ENCODE results near the gene EEFSEC.

EEFSEC gene

DNA sequence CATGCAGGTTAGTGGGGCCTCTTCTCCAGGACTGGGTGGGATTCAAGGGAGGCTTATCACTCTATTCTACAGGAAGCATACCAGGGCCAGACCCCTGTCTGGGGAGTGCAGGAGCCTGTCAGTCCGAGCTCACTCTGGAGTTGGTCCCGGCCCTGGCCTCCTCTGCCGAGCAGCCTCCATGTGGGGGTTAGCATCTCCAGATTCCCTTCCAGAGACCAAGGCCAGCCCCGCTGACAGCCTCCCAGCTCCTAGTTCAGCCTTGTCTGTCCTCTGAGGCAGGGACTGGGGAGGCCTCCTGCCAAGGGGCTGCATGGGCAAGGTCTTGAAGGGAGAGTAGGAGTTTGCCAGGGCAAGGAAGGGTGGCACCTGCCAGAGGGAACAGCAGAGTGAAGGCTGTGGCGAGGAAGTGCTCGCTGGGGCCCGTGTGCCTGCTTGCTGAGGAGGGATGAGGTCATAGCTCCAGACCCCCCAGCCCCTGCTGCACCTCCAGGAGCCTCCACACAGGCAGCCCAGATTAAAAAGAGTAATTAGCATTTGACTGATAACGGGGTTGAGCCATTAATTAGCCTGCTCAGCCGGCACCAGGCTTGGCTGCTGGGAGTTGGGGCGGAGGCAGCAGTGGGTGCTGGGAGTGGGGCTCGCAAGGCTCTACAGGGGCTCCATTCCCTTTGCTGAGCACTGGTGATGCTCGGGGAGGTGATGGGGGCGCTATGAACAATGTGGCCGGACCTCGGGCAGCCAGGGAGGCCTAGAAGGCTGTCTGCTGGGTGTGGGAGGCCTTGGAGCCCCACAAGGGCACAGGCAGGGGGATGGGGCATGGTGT is 259.1 kb downstream of the EEFSEC start:
- no peak for DNase-seq (ENCODE audit: low read depth in 2 of 2)

DNA sequence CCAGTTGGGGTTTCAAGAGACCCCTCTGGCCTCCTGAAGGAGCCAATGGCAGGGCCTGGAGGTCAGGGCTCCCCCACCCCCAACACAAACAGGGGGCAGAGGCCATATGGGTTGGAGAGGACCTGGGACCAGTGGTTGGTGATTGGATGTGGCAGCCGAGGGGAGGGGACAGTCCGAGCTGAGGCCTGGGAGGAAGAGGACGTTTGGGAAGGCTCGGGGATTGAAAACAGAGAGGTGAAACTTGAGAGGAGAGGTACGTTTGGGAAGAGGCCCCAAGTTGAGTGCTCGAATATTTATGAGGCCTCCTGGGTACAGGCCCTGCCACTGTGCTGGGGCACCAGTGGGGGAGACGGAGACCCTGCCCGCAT is 259.7 kb downstream of the EEFSEC start:
- DNase-seq (ENCODE audit: low read depth in 2 of 2): no peak

DNA sequence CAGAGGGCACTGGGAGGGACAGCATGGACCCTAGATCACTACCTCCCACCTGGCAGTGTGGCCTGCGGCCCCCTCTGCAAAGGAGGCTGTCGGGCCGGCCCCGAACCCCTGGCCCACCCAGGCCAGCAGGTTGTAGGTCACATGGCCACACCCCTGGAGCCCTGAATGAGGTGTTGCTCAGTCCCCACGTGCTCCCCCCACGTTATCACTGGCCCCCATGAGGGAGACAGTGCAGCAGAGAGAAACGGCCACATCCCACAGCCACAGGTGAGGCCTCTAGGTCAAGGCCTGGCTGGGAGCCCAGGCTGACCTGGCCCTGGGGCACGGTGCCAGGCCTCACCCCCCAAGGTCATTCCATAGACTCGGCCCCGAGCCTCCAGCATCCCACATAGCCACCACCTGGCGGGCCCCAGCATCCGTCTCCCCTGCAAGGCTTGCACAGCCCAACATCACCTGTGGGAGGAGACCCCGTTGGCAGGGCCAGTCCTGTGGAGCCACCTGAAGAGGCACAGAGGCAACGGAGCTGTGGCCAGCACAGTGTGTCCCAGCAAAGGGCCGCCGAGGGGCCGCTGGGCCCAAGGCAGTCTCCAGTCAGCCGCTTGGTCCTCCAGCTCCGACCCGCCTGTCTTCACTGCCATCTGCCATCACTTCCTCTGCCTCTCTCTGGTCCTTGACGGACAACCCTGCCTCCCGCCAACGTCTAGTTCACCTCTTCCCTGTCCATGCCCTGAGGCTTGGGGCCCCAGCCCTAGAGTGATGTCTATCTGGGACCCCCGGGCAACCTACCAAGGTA is 260.3 kb downstream of the EEFSEC start:
- no peak for DNase-seq (ENCODE audit: low read depth in 2 of 2)

DNA sequence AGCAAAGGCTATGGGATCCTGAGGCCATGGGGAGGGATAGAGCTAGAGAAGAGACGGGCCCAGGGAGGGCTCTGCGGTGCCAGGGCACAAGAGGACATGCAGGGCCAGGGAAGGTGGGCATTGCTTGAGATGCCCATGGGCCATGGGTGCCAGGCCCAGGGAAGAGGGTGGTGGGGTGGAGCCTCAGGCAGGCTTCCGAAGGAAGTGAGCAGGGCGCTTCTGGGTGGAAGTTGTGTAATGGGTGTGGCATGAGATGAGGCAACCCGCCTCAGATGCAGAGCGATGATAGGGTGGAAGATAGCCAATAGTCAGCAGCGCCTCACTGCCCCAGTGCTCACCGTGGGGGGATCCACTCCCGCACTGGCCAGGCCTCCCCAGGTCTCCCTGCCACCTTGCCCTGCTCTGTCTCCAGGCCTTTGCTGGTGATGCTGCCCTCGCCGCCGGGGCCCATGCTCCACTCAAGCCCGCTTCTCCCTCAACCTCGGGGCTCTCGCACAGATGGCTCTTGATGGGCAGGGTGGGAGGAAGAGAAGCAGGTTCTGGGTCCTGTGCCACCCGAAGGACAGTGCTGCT is 262.0 kb downstream of the EEFSEC start:
- DNase-seq (ENCODE audit: low read depth in 2 of 2): no peak

DNA sequence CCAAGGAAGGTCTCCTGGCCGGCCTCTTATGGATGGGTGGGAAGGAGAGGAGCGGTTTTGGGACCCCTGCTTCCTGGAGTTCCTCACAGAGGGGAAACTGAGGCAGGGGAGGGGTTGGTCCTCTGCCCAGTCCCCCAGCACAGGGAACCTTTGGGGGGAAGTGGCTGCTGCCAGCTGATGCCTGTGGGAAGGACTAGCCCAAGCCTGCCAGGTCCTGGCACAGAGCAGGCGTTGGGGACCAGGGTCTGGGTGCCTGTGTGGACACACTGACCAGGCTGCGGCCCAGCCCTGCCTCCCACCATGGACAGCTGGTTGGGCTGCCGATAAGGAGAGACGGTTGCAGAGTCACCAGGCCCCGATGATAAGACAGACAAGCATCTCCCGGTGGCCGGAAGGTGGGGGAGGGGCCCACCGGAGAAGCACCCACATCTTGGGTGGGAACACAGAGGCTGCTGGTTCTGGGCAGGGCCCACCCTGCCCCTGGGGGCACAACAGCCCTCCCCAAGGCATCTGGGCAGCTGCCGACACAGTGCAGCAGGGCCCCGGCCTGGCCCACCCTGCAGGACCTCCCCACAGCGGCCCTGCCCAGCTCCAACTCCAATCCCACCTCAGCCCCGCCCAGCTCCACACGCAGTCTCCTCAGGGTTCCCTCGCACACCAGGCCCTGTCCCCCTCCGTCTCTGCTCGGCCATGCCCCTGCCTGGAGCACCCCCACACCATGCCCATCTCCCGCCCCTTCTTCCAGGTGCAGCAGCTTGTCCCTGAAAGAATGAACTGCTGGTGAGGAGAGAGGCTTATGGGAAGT is 262.7 kb downstream of the EEFSEC start:
- no peak for DNase-seq (ENCODE audit: low read depth in 2 of 2)

DNA sequence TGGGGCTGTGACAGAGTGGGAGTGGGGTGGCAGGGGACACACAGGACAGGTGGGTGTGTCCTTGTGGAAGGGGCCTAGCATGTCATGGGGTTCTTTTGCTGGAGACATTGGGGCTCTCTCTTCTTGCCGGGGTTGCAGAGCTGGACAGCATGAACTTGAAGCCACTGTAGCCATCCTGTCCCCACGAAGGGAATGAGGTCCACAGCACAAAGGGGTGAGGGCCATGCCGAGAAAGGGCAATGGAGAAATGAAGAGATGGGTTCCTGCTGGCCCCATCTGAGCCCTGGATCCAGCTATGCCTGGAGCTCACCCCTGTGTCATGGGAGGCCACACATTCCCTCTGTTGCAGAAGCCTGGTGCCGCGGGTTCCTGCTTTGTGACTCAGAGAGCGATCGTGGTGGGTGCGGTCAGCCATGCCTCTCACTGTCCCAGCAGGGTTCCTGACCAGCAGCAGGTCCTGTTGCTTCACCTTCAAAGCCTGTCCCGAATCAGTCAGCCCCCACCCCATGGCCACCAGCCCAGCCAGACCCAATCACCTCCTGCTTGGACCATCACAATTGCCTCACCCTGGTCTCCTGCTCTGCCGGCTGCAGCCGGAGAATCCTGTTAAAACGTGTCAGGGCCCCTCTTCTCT is 263.4 kb downstream of the EEFSEC start:
- no peak for DNase-seq (ENCODE audit: low read depth in 2 of 2)

DNA sequence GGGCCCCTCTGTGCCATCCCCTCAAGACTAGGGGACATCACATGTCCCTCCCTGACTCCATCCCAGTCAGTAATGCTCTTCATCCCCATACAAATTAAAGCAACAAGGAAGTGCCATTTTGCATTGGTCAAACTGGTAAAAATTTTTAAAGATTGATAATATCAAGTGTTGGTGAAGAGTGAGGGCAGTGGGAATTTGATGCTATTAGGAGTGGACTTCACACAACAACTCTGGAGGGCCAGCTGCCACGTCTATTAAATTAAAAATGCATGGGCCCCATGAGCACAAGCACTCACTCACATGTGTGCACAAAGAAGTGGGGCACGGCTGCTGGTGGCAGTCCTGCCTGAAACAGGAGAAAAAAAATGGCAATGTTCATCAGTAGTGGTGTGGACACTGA is 265.6 kb downstream of the EEFSEC start:
- DNase-seq (ENCODE audit: low read depth in 2 of 2): no peak

DNA sequence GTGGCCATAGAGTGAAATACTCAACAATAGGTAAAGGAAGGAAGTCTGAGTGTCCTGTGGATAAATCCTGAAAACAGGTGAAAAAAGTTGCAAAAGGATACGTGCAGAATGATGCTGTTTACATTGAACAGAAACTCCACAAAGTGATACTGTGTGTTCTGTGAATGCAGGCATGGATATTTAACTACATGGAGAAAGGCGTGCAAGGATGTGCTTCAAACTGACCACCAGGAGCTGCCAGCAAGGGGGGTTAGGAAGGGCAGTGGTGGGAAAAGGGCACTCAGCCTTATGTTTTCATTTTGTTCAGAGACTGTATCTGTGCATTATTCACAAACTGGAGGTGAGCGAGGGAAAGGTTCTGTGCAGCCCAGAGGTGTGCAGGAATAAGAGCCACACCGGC is 266.0 kb downstream of the EEFSEC start:
- no peak for DNase-seq (ENCODE audit: low read depth in 2 of 2)

DNA sequence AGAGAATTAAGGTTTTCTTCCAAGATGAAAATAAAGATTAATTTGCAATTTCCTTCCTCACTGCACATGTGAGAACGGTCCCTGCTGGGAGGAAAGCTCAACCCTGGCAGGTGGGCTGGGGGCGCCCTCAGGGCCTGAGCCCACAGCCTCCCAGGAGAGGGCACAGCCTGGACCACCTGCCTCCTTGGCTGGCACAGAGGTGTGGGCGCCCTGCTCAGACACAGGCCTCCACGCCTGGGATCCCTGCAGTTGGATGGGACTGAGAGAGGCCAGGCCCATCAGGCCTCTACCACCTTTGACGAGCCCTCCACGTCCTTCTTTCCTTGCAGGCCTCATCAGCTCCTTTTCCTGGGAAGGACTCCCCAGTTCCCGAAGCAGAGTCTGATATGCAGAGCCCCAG is 267.0 kb downstream of the EEFSEC start:
- DNase-seq (ENCODE audit: low read depth in 2 of 2): no peak

DNA sequence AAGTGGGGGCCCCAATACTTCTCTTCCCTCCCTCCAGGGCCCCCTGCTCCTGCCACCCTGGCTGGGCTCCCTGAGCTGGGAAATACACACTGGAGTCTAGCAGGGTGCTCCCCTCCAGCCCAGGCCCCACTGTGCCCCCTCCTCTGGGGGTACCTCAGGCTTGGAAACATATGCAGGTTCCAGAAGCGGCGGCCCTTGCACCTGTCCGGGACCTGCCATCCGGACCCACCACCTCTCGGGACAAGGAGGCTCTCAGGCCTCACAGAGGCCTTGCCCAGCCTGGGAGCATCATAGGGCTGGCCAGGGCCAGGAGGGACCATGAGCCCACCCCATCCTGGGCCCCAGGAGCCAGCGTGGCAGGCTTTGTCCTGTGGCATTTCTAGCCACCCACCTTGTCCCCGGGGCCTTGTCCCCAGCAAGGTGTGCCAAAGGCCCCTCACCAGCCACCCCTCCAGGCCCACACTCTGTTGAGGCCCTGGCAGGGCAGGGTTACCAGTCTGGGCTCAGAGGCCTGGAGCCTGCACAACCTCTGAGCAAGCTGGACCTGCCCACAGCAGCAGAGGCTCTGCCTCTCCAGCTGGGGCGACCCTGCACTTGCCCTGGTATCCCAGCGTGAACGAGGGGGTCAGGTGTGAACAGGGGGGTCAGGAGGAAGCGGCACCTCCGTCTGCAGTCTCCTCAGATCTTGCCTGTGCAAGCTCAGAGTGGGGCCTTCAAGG is 267.6 kb downstream of the EEFSEC start:
- no peak for DNase-seq (ENCODE audit: low read depth in 2 of 2)

DNA sequence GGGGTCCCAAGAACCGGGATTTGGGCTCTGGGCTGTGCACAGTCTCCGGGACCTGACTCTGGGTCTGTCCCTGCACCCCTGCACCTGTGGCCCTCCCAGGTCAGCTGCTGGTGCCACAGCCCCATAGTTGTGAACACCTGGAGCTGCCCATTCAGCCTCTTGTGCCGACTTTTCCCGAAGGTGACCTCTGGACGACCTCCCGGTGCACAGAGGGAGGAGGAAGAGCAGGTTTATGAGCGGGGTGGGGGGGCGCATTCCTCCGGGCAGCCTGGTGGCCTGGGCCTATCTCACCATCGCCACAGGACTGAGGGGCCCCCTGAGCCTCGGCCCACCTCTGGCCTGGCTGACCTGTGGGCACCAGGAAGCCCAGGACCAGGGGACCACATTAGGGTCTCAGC is 268.2 kb downstream of the EEFSEC start:
- DNase-seq (ENCODE audit: low read depth in 2 of 2): no peak

DNA sequence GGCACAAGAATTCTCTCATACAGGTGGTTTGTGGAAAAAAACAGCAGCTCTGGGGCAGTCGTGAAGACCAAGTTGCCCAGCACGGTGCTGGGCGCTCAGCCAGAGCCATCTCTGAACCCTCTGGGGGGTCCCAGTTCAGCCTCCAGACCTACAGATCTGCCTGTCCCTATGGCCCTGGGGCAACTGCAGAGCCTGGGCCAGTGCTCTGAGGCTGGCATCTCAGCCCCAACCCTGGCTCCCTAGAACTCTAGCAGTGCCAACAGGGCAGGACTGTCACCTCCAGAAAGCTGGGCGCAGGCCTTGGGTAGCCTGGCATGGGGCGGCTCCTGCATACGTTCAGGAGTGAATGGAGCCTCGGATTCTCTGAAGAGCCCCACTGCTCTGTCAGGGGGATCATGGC is 268.7 kb downstream of the EEFSEC start:
- DNase-seq (ENCODE audit: low read depth in 2 of 2): no peak

DNA sequence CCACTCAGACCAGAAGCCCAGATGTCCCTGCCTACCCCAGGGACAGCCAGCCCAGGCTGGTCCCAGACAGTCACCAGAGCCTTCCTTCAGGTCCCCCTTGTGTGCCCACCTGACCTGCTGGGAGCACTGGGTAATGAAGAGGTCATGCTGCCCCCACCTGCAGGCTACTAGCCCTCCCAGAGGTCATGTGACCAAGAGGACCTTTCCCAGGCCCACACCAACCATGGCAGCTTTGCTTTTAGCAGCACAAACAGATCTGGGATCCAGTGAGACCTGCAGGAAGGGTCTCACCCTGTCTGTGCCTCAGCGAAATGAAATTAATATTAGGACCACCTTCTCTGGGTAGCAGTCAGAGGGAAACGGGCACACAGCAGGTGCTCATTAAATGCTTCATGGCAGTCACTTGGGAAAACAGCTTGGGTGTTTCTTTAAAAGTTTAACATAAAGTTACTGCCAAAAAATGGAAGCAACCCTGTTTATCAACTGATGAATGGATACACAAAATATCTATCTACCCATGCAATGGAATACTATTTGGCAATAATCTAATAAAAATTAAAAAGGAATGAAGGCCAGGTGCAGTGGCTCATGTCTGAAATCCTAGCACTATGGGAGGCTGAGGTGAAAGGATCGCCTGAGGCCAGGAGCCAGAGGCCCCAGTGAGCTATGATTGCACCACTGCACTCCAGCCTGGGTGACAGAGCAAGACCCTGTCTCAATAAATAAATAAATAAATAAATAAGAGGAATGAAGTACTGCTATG is 269.7 kb downstream of the EEFSEC start:
- DNase-seq (ENCODE audit: low read depth in 2 of 2): no peak

DNA sequence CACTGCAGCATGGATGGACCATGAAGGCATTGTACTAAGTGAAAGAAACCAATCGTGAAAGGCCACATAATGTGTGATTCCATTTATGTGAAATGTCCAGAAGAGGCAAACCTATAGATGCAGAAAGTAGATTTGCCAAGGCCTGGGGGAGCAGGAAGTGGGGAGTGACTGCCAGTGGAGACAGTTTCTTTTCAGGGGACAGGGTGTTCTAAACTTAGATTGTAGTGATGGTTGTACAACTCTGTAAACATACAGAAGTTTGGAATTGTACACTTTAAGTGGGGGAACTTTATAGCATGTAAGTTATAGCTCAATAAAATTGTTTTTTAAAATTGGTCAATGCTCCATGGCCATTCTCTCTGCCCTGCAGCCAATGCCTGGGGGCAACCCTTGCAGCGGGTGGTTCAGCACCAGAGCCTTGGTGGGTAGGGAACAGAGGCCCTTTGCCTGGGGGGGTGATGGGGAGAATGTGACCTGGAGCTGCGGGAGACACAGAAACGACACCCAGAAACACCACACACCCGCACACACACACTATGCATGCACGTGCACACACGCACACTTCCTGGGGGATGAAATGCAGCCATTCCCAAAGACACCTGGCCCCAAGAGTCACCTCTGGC is 270.4 kb downstream of the EEFSEC start:
- no peak for DNase-seq (ENCODE audit: low read depth in 2 of 2)

DNA sequence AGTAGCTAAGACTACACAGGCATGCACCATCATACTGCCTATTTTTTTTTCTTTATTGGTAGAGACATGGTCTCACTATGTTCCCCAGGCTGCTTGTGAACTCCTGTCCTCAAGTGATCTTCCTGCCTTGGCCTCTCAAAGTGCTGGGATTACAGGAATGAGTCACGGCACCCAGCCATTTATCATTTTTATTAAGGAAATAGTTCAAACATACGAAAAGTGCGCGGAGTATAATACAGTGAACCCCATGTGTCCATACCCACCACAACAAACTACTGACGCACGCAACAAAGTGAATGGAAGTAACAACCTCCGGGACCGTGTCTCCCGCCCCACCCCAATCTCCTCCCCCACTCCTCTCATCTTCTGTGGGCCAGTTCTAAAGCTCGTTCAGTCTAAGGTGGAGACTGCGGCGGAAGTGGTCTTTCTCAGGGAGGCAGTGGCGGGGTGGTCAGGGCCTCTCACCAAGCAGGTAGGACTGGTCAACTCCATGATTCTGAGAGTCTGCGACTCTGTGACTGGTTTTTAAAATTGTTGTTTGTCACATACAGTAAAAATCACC is 271.3 kb downstream of the EEFSEC start:
- DNase-seq (ENCODE audit: low read depth in 2 of 2): no peak

DNA sequence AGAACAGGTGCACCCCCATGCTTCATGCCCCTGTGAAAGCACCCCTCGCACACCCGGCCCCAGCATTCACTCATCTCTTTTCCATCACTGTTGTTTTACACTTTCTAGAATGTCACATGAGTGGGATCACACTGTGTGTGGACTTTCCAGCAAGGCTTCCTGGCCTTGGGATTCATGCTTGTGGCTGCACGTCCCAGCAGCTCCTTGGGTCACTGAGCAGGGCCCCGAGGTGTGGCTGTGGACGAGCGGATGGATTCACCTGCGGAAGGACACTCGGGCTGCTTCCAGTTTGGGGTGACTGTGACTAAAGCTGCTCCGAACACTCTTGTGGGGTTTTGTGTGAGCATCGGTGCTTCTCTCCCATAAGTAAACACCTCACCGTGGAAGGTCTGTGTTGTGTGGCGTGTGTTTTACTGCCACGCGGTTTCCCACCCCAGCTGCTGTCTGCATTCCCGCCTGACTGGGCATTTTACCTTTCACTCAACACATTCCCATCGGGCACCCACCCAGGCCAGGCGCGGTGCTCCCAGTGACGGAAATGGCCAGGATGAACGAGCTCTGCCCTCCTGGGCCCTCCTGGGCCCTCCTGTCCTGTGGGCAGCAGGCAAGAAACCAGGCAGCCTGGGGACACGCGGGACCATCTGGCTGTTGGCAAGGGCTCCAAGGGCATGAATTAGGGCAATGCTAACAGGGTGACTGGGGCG is 272.0 kb downstream of the EEFSEC start:
- no peak for DNase-seq (ENCODE audit: low read depth in 2 of 2)

DNA sequence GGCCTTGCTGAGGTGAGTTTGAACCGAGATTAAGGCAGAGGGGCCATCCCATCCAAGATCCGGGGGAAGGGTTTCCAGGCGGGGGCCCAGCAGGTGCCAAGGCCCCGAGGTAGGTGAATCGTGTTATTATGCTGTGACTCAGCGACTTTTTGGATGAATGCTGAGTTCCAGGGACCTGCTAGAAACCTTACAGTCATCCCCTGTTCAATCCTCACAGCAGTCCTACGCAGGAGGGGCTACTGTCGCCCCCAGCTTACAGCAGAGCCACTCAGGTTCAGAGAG is 272.5 kb downstream of the EEFSEC start:
- DNase-seq (ENCODE audit: low read depth in 2 of 2): no peak

DNA sequence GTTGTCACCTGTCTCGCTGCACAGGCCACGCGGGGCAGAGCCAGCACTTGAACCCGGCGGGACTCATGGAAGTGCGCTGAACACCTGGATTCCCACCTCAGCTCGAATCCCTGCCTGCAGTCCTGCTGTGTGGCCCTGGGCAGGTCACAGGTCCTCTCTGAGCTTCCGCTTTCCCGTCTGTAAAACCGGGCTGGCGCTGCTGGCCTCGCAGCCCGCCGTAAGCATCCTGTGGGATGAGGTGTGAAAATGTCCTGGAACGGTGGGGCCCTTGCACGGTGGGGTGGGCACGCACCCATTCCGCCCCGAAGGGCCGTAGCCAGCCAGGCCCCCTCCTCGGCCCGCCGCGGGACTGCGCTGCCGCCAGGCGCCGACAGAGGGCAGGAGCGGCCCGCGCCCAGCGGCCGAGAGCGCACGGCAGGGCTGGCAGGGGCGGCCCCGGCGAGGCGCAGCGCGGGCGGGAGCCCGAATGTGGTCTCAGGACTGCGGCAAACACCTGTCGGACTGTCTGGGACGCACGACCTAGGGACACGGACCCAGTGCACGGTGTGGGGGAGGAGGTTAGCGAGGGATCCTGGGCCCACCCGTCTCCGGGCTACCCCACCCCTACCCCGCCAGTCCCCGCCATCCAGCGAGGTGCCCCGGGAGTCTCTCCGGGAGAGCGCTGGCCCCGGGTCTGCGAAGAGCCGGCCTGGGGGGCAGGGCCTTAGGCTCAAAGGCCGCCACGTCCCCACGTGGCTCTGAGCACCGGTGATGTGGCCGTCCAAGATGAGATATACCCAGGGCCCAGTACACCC is 273.0 kb downstream of the EEFSEC start:
- DNase-seq (ENCODE audit: low read depth in 2 of 2): peak in 1 of 2 donors; percentile 31
